ENCODE results near the gene THADA. TPM values are rescaled to one million over a fixed set of nuclear protein-coding genes. Genes with fewer than 3 reads are reported as not detected.

The THADA gene
- polyA plus RNA-seq, 3 donors, result 7.3 to 11.2 (median 9.7) TPM

GRCh38 chr2:43258547-43259156, 337.2 kb downstream of the THADA start:
- Histone ChIP-seq H3K36me3 (replicated peaks in 1 of 2; ENCODE audit: control insufficient read depth in 1 of 2, insufficient read depth in 2 of 2, low read length in 2 of 2) (peaks cover 7 to 37% of the 10 kb centered on the region in 2 donors), H3K27me3 (ENCODE audit: control insufficient read depth in 2 of 2, insufficient read depth in 2 of 2, low read length in 2 of 2) (no peaks in the 10 kb centered on the region), H4K20me1 (ENCODE audit: insufficient read depth, low read length) (no peaks in the 10 kb centered on the region), H2AFZ (ENCODE audit: insufficient read depth, low read depth, low read length, poor library complexity, severe bottlenecking) (no peak overlapping the region), H3K79me2 (ENCODE audit: insufficient read depth, low read length) (no peaks in the 10 kb centered on the region), H3K4me1 (ENCODE audit: control insufficient read depth in 1 of 2, insufficient read depth in 2 of 2, low read length in 2 of 2) (peaks cover 6 to 7% of the 10 kb centered on the region in 2 donors), H3K9ac (ENCODE audit: insufficient read depth, low read length, poor library complexity, severe bottlenecking) (no peak overlapping the region), H3K4me3 (replicated peaks in 1 of 3; ENCODE audit: low read depth in 2 of 3, low read length in 3 of 3) (no peak overlapping the region), H3K27ac (ENCODE audit: low read depth in 1 of 2, low read length in 2 of 2) (no peak overlapping the region), H3K9me3 (replicated peaks in 1 of 2; ENCODE audit: control insufficient read depth in 1 of 2, insufficient read depth in 1 of 2, low read length in 2 of 2) (no peaks in the 10 kb centered on the region), H3K4me2 (replicated peaks; ENCODE audit: extremely low read depth, low read length, poor library complexity, severe bottlenecking) (no peak overlapping the region)
- H3K27ac Mint-ChIP-seq, result peak overlapping the region in 1 of 7 donors; percentile 63
- intact Hi-C loops (cut with micrococcal nuclease), result no loop called here
- H3K4me3 Mint-ChIP-seq, result no peak overlapping the region
- no peak for DNase-seq
- TF ChIP-seq CTCF (IDR thresholded peaks at IDR 0.05), result no peak
- peaks cover 9% of the 10 kb centered on the region for H3K4me1 Mint-ChIP-seq
- peaks cover 0 to 1% (median 0%) of the 10 kb centered on the region in 7 donors for H3K9me3 Mint-ChIP-seq
- peaks cover 27 to 30% of the 10 kb centered on the region in 2 donors for H3K36me3 Mint-ChIP-seq
- peaks cover 0 to 1% (median 0%) of the 10 kb centered on the region in 3 donors for H3K27me3 Mint-ChIP-seq (ENCODE audit: low read depth in 3 of 3)
- no CpG with 5 or more reads among the region's 2 CpGs for WGBS (ENCODE audit: insufficient coverage)

- H2AFZ ChIP-seq (ENCODE audit: insufficient read depth, low read depth, low read length, poor library complexity, severe bottlenecking), result no peak overlapping the region
- peaks cover 10 to 38% of the 10 kb centered on the region in 2 donors for H3K36me3 ChIP-seq (replicated peaks in 1 of 2; ENCODE audit: control insufficient read depth in 1 of 2, insufficient read depth in 2 of 2, low read length in 2 of 2)
- no peak for DNase-seq
- Mint-ChIP-seq H3K9me3 (no peaks in the 10 kb centered on the region), H3K4me1 (no peaks in the 10 kb centered on the region), H3K27me3 (ENCODE audit: low read depth in 3 of 3) (peaks cover 0 to 2% (median 0%) of the 10 kb centered on the region in 3 donors), H3K4me3 (no peak overlapping the region), H3K27ac (no peak overlapping the region), H3K36me3 (peaks cover 26 to 28% of the 10 kb centered on the region in 2 donors)
- 80% methylated on average over 8 of the region's 8 CpGs for WGBS (ENCODE audit: insufficient coverage)
- TF ChIP-seq CTCF (IDR thresholded peaks at IDR 0.05), result no peak
- H3K27ac ChIP-seq (ENCODE audit: low read depth in 1 of 2, low read length in 2 of 2), result no peak overlapping the region
- no peaks in the 10 kb centered on the region for H3K27me3 ChIP-seq (ENCODE audit: control insufficient read depth in 2 of 2, insufficient read depth in 2 of 2, low read length in 2 of 2)
- H3K4me3 ChIP-seq (replicated peaks in 1 of 3; ENCODE audit: low read depth in 2 of 3, low read length in 3 of 3), result no peak overlapping the region
- H3K4me2 ChIP-seq (replicated peaks; ENCODE audit: extremely low read depth, low read length, poor library complexity, severe bottlenecking), result no peak overlapping the region
- H4K20me1 ChIP-seq (ENCODE audit: insufficient read depth, low read length), result no peaks in the 10 kb centered on the region
- no peaks in the 10 kb centered on the region for H3K79me2 ChIP-seq (ENCODE audit: insufficient read depth, low read length)
- no peaks in the 10 kb centered on the region for H3K9me3 ChIP-seq (replicated peaks in 1 of 2; ENCODE audit: control insufficient read depth in 1 of 2, insufficient read depth in 1 of 2, low read length in 2 of 2)
- H3K4me1 ChIP-seq (ENCODE audit: control insufficient read depth in 1 of 2, insufficient read depth in 2 of 2, low read length in 2 of 2), result no peaks in the 10 kb centered on the region
- no peak overlapping the region for H3K9ac ChIP-seq (ENCODE audit: insufficient read depth, low read length, poor library complexity, severe bottlenecking)
- intact Hi-C loops (cut with micrococcal nuclease), result no loop called here
Observed at GRCh38 chr2:43255296-43255910, 340.4 kb downstream of the THADA start.

All from CD14-positive monocyte (primary cell).